Smooth muscle cell (in vitro differentiated cells): ENCODE results near the gene PACRG. TPM values are rescaled to one million over a fixed set of nuclear protein-coding genes. Genes with fewer than 3 reads are reported as not detected.

Source experiments
- DNase-seq: peaks from one replicate; lab custom pipeline; 2025; ENCODE audit not compliant: unreplicated experiment; lab: John Stamatoyannopoulos, UW
- H2AFZ ChIP-seq: fragments of 200-600 bp; sonication (generic); 2 replicates; pipeline ENCODE4 v1.6.0; 2016; ENCODE audit warnings: antibody characterized with exemption, low read depth, mild to moderate bottlenecking
- H3F3A ChIP-seq: fragments of 200-600 bp; sonication (generic); 2 replicates; pipeline ENCODE4 v1.6.0; 2017; ENCODE audit warnings: antibody characterized with exemption, low read depth
- H3K27ac ChIP-seq: fragments of 200-600 bp; sonication (generic); 2 replicates; pipeline ENCODE4 v1.5.1; 2016; ENCODE audit warnings: low read depth, mild to moderate bottlenecking
- H3K27me3 ChIP-seq: fragments of 200-600 bp; sonication (generic); 2 replicates; pipeline ENCODE4 v1.6.1; 2016; ENCODE audit warnings: low read depth, mild to moderate bottlenecking
- H3K36me3 ChIP-seq: fragments of 200-600 bp; sonication (generic); 2 replicates; pipeline ENCODE4 v1.5.1; 2016; ENCODE audit warnings: low read depth
- H3K4me1 ChIP-seq: fragments of 200-600 bp; sonication (generic); 2 replicates; pipeline ENCODE4 v1.5.1; 2016; ENCODE audit warnings: low read depth
- H3K4me2 ChIP-seq: fragments of 200-600 bp; sonication (generic); 2 replicates; pipeline ENCODE4 v1.6.0; 2016; ENCODE audit warnings: mild to moderate bottlenecking
- H3K4me3 ChIP-seq: fragments of 200-600 bp; sonication (generic); 2 replicates; pipeline ENCODE4 v1.5.1; 2016; ENCODE audit warnings: mild to moderate bottlenecking
- H3K79me2 ChIP-seq: fragments of 200-600 bp; sonication (generic); 2 replicates; pipeline ENCODE4 v1.6.0; 2016; ENCODE audit warnings: low read depth, mild to moderate bottlenecking
- H3K9ac ChIP-seq: fragments of 200-600 bp; sonication (generic); 2 replicates; pipeline ENCODE4 v1.6.0; 2016; ENCODE audit warnings: low read depth
- H3K9me3 ChIP-seq: fragments of 200-600 bp; sonication (generic); replicated peaks from 2 replicates; pipeline ENCODE4 v1.5.1; 2016; ENCODE audit warnings: low read depth
- H4K20me1 ChIP-seq: fragments of 200-600 bp; sonication (generic); 2 replicates; pipeline ENCODE4 v1.6.0; 2016; ENCODE audit warnings: low read depth
- CTCF ChIP-seq: fragments of 200-600 bp; sonication (generic); IDR thresholded peaks from 2 replicates; pipeline ENCODE4 v1.5.1; 2017; ENCODE audit warnings: borderline replicate concordance, mild to moderate bottlenecking, antibody characterized with exemption; ENCODE audit not compliant: insufficient read depth, poor library complexity, severe bottlenecking
- WGBS: methylation state at CpG from one replicate; pipeline ENCODE4 v1.1.7; 2016; ENCODE audit warnings: low lambda C conversion rate; 5-methylcytosine and 5-hydroxymethylcytosine counted together
- polyA plus RNA-seq: library from polyadenylated mRNA; unstranded; fragments of >200 nt; fragmentation: Nextera tagmentation; extraction: Ambion mirVana; gene quantifications from 2 replicates; pipeline ENCODE4 v1.2.1, GENCODE V29; 2016
- total RNA-seq: library from RNA; depleted of rRNA; stranded (reverse); fragments of >200 nt; gene quantifications from 2 replicates; pipeline ENCODE4 v1.2.3, GENCODE V29; 2014

PACRG gene
- total and polyA plus RNA-seq, 2 experiments from 2014 or later: not detected

GRCh38 chr6:163078712-163079111, 350.9 kb downstream of the PACRG start:
- Histone ChIP-seq H3K79me2 (no peaks in the 10 kb centered on the region), H3K4me2 (no peak overlapping the region), H3K9me3 (no peaks in the 10 kb centered on the region), H3K36me3 (no peaks in the 10 kb centered on the region), H2AFZ (no peak overlapping the region), H3K27me3 (no peaks in the 10 kb centered on the region), H3F3A (no peaks in the 10 kb centered on the region), H4K20me1 (no peaks in the 10 kb centered on the region), H3K4me3 (no peak overlapping the region), H3K9ac (no peak overlapping the region), H3K4me1 (no peaks in the 10 kb centered on the region), H3K27ac (no peak overlapping the region)
- TF ChIP-seq CTCF: no peak
- no peak for DNase-seq
- WGBS: 95% methylated on average over 7 of the region's 7 CpGs

- no peak overlapping the region for H3K4me3 ChIP-seq
- no peaks in the 10 kb centered on the region for H3F3A ChIP-seq
- no peak for DNase-seq
- H3K9me3 ChIP-seq: no peaks in the 10 kb centered on the region
- H3K27me3 ChIP-seq: no peaks in the 10 kb centered on the region
- no peaks in the 10 kb centered on the region for H3K4me1 ChIP-seq
- no peaks in the 10 kb centered on the region for H3K79me2 ChIP-seq
- WGBS: 93% methylated on average over 5 of the region's 5 CpGs
- H4K20me1 ChIP-seq: no peaks in the 10 kb centered on the region
- H2AFZ ChIP-seq: no peak overlapping the region
- H3K4me2 ChIP-seq: no peak overlapping the region
- no peak overlapping the region for H3K27ac ChIP-seq
- no peaks in the 10 kb centered on the region for H3K36me3 ChIP-seq
- no peak overlapping the region for H3K9ac ChIP-seq
- no peak for TF ChIP-seq CTCF
These were observed 352.5 kb downstream of the PACRG start for GRCh38 chr6:163080228-163080627.

GRCh38 chr6:163083141-163083540, 355.4 kb downstream of the PACRG start:
- no peaks in the 10 kb centered on the region for H3K79me2 ChIP-seq
- H3K9ac ChIP-seq: no peak overlapping the region
- no peak overlapping the region for H2AFZ ChIP-seq
- H3K4me3 ChIP-seq: no peak overlapping the region
- no peaks in the 10 kb centered on the region for H4K20me1 ChIP-seq
- 51% methylated on average over 3 of the region's 3 CpGs for WGBS
- peaks cover 7% of the 10 kb centered on the region for H3K4me1 ChIP-seq
- H3K27me3 ChIP-seq: no peaks in the 10 kb centered on the region
- no peak for TF ChIP-seq CTCF
- H3K4me2 ChIP-seq: no peak overlapping the region
- H3F3A ChIP-seq: no peaks in the 10 kb centered on the region
- no peaks in the 10 kb centered on the region for H3K36me3 ChIP-seq
- H3K27ac ChIP-seq: no peak overlapping the region
- H3K9me3 ChIP-seq: no peaks in the 10 kb centered on the region
- no peak for DNase-seq

GRCh38 chr6:163085426-163085825, 357.7 kb downstream of the PACRG start:
- Histone ChIP-seq H3K27ac (peak overlapping the region; percentile 75), H3K9ac (no peak overlapping the region), H3F3A (no peaks in the 10 kb centered on the region), H3K4me1 (peaks cover 7% of the 10 kb centered on the region), H2AFZ (no peak overlapping the region), H3K27me3 (no peaks in the 10 kb centered on the region), H3K79me2 (no peaks in the 10 kb centered on the region), H4K20me1 (no peaks in the 10 kb centered on the region), H3K4me2 (peak overlapping the region; percentile 69), H3K9me3 (no peaks in the 10 kb centered on the region), H3K36me3 (no peaks in the 10 kb centered on the region), H3K4me3 (no peak overlapping the region)
- TF ChIP-seq CTCF: no peak
- DNase-seq: no peak
- 41% methylated on average over 5 of the region's 5 CpGs for WGBS
